GM23338 (cell line): Measurements from ENCODE around the gene SKP2. TPM values are rescaled to one million over a fixed set of nuclear protein-coding genes. Genes with fewer than 3 reads are reported as not detected.

Experiments
- ATAC-seq: fragments of 200-7000 bp; cut with Tn5 transposase; 3 replicates; pipeline ENCODE4 v1.9.1; 2020
- DNase-seq: peaks from one replicate; pipeline ENCODE4 v3.0.0-alpha.2; 2015; ENCODE audit warnings: low spot score
- H2AFZ ChIP-seq: fragments of 200-600 bp; sonication (generic); 2 replicates; pipeline ENCODE4 v1.8.0; 2016; ENCODE audit warnings: antibody characterized with exemption, mild to moderate bottlenecking, moderate library complexity
- H3F3A ChIP-seq: fragments of 200-600 bp; sonication (generic); replicated peaks from 2 replicates; pipeline ENCODE4 v1.8.0; 2017; ENCODE audit warnings: antibody characterized with exemption, mixed run types, low read depth
- H3K27ac ChIP-seq: fragments of 200-600 bp; sonication (generic); 2 replicates; pipeline ENCODE4 v1.6.1; 2016; ENCODE audit warnings: low read depth
- H3K27me3 ChIP-seq: fragments of 200-600 bp; sonication (generic); 2 replicates; pipeline ENCODE4 v1.8.0; 2016; ENCODE audit warnings: mild to moderate bottlenecking, mixed run types, moderate library complexity; ENCODE audit not compliant: insufficient read depth
- H3K36me3 ChIP-seq: fragments of 200-600 bp; sonication (generic); 2 replicates; pipeline ENCODE4 v1.8.0; 2016; ENCODE audit warnings: mild to moderate bottlenecking; ENCODE audit not compliant: insufficient read depth
- H3K4me1 ChIP-seq: fragments of 200-600 bp; sonication (generic); 2 replicates; pipeline ENCODE4 v1.8.0; 2016; ENCODE audit warnings: mild to moderate bottlenecking, moderate library complexity; ENCODE audit not compliant: insufficient read depth
- H3K4me2 ChIP-seq: fragments of 200-600 bp; sonication (generic); 2 replicates; pipeline ENCODE4 v1.7.1; 2017; ENCODE audit warnings: mixed run types
- H3K4me3 ChIP-seq: fragments of 200-600 bp; sonication (generic); 2 replicates; pipeline ENCODE4 v1.6.1; 2016; ENCODE audit warnings: mixed run types
- H3K79me2 ChIP-seq: fragments of 200-600 bp; sonication (generic); replicated peaks from 2 replicates; pipeline ENCODE4 v1.8.0; 2017; ENCODE audit warnings: mild to moderate bottlenecking; ENCODE audit not compliant: insufficient read depth
- H3K9me2 ChIP-seq: fragments of 200-600 bp; sonication (generic); 2 replicates; pipeline ENCODE4 v1.8.0; 2017; ENCODE audit not compliant: insufficient read depth
- H4K20me1 ChIP-seq: fragments of 200-600 bp; sonication (generic); replicated peaks from 2 replicates; pipeline ENCODE4 v1.8.0; 2017; ENCODE audit warnings: mild to moderate bottlenecking; ENCODE audit not compliant: insufficient read depth
- H3K27ac Mint-ChIP-seq: 2 replicates; pipeline ENCODE4 v1.8.0; 2020; ENCODE audit warnings: inconsistent platforms, mild to moderate bottlenecking, moderate library complexity, mixed read lengths
- H3K27me3 Mint-ChIP-seq: 3 replicates; pipeline ENCODE4 v1.8.0; 2022; ENCODE audit warnings: low read depth, mild to moderate bottlenecking, moderate library complexity, mixed read lengths, inconsistent platforms; ENCODE audit not compliant: insufficient read depth, poor library complexity
- H3K36me3 Mint-ChIP-seq: 3 replicates; pipeline ENCODE4 v1.8.0; 2021; ENCODE audit warnings: low read depth, mild to moderate bottlenecking, inconsistent platforms, moderate library complexity, mixed read lengths
- H3K4me1 Mint-ChIP-seq: 3 replicates; pipeline ENCODE4 v1.8.0; 2020; ENCODE audit warnings: mild to moderate bottlenecking, inconsistent platforms, mixed read lengths
- H3K4me3 Mint-ChIP-seq: 3 replicates; pipeline ENCODE4 v1.8.0; 2021; ENCODE audit warnings: moderate library complexity, mild to moderate bottlenecking, inconsistent platforms, mixed read lengths
- H3K9me3 Mint-ChIP-seq: 3 replicates; pipeline ENCODE4 v1.8.0; 2020; ENCODE audit warnings: moderate library complexity, mild to moderate bottlenecking, inconsistent platforms, mixed read lengths
- CREB1 ChIP-seq: fragments of 250-450 bp; sonication (Bioruptor Pico); IDR thresholded peaks from 2 replicates; pipeline ENCODE4 v1.5.0; 2020; ENCODE audit warnings: low read depth, mild to moderate bottlenecking, moderate library complexity
- EZH2 ChIP-seq: fragments of 200-600 bp; sonication (generic); IDR thresholded peaks from one replicate; pipeline ENCODE4 v1.8.0; 2017; ENCODE audit warnings: antibody characterized with exemption, mild to moderate bottlenecking, low read depth; ENCODE audit not compliant: unreplicated experiment
- EZH2phosphoT487 ChIP-seq: fragments of 200-600 bp; sonication (generic); IDR thresholded peaks from one replicate; pipeline ENCODE4 v1.8.1; 2018; ENCODE audit warnings: antibody characterized with exemption; ENCODE audit not compliant: unreplicated experiment
- JUNB ChIP-seq: IDR thresholded peaks from one replicate; pipeline ENCODE4 v1.6.1; 2016; ENCODE audit warnings: antibody characterized with exemption; ENCODE audit not compliant: unreplicated experiment
- NANOG ChIP-seq: IDR thresholded peaks from 2 replicates; pipeline ENCODE4 v1.6.1; 2016; ENCODE audit warnings: antibody characterized with exemption, borderline replicate concordance
- POLR2AphosphoS5 ChIP-seq: IDR thresholded peaks from 2 replicates; pipeline ENCODE4 v1.6.1; 2016; ENCODE audit warnings: antibody characterized with exemption, low read depth
- STAT1 ChIP-seq: IDR thresholded peaks from one replicate; pipeline ENCODE4 v1.6.1; 2016; ENCODE audit warnings: antibody characterized with exemption; ENCODE audit not compliant: unreplicated experiment
- ZNF114 ChIP-seq: fragments of 250-450 bp; sonication (Bioruptor Pico); IDR thresholded peaks from 2 replicates; pipeline ENCODE4 v1.5.0; 2020; ENCODE audit warnings: mild to moderate bottlenecking, moderate library complexity
- ZNF331 ChIP-seq: fragments of 250-450 bp; sonication (Bioruptor Pico); IDR thresholded peaks from 2 replicates; pipeline ENCODE4 v1.5.0; 2020; ENCODE audit warnings: low read depth, mild to moderate bottlenecking, moderate library complexity
- polyA plus RNA-seq: library from polyadenylated mRNA; unstranded; fragments of >200 nt; fragmentation: Nextera tagmentation; extraction: Ambion mirVana; gene quantifications from 2 replicates; pipeline ENCODE4 v1.2.1, GENCODE V29; 2016
- total RNA-seq: library from RNA; depleted of rRNA; stranded (reverse); fragments of >200 nt; shearing (Covaris generic); gene quantifications from 2 replicates; pipeline ENCODE4 v1.2.3, GENCODE V29; 2014
- TF ChIP-seq, protein P1 (sequence below): IDR thresholded peaks from 2 replicates; pipeline ENCODE4 v1.6.1; 2016; ENCODE audit warnings: antibody characterized with exemption
- TF ChIP-seq, protein P2 (sequence below), 2 experiments: fragments of 200-600 bp in 1 of 2; sonication (generic) in 1 of 2; conservative IDR thresholded peaks; 2 replicates each; pipeline versions ENCODE4 v1.5.1 to v1.6.1; 2016 to 2017; ENCODE audit warnings: antibody characterized with exemption in 2 of 2, low read depth in 2 of 2, mild to moderate bottlenecking in 2 of 2, moderate library complexity in 1 of 2
- TF ChIP-seq, protein P3 (sequence below): fragments of 250-450 bp; sonication (Bioruptor Pico); IDR thresholded peaks from 2 replicates; pipeline ENCODE4 v1.5.0; 2020; ENCODE audit warnings: mild to moderate bottlenecking, moderate library complexity
- TF ChIP-seq, protein P4 (sequence below): IDR thresholded peaks from one replicate; pipeline ENCODE4 v1.6.1; 2018; ENCODE audit warnings: antibody characterized with exemption; ENCODE audit not compliant: unreplicated experiment

Gene SKP2
- total and polyA plus RNA-seq, 2 experiments from 2014 or later, result 66.6 to 75.6 TPM

DNA sequence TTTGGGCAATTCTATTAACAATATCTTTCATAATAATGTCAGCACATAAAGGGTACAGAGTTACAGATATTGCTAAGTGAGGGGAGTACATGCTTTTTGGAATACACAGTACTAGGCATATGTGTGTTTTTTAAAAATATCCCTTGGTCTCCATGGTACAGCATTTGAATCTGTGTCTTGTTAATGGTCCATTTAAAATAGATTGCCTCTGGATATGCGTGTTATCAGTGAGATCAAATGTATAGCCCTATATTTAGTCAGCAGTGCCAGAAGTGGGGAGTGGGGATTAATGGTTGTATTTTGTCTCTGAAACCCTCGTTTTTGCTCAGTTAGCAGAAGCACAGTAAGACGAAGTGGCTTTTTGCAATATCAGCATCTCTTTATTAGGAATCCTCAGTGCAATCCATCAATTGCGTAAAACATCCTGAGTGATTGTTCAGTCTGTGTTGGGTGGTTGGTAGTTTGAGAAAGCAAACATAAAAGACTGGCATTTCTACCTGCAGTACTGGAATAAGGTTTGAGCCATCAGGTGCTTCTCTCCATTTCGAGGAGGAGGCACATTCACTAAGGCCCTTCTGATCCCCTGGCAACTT is 19.0 kb downstream of the SKP2 start:
- H3K4me2 ChIP-seq, result no peak overlapping the region
- H3K27me3 Mint-ChIP-seq, result no peaks in the 10 kb centered on the region
- 0 out of 2 replicates have a peak, but pooled peaks cover 3% of the 10 kb centered on the region for H3K79me2 ChIP-seq
- H3K4me3 ChIP-seq, result no peak overlapping the region
- H3K27me3 ChIP-seq, result no peaks in the 10 kb centered on the region
- peaks cover 64% of the 10 kb centered on the region for H3K36me3 ChIP-seq
- H2AFZ ChIP-seq, result no peak overlapping the region
- no peak overlapping the region for H3K4me3 Mint-ChIP-seq
- H3K36me3 Mint-ChIP-seq, result peaks cover 78% of the 10 kb centered on the region
- H3K4me1 Mint-ChIP-seq, result no peaks in the 10 kb centered on the region
- no peaks in the 10 kb centered on the region for H3K9me3 Mint-ChIP-seq
- no peak overlapping the region for H3K27ac ChIP-seq
- H3K4me1 ChIP-seq, result no peaks in the 10 kb centered on the region
- TF ChIP-seq, protein P1, sequence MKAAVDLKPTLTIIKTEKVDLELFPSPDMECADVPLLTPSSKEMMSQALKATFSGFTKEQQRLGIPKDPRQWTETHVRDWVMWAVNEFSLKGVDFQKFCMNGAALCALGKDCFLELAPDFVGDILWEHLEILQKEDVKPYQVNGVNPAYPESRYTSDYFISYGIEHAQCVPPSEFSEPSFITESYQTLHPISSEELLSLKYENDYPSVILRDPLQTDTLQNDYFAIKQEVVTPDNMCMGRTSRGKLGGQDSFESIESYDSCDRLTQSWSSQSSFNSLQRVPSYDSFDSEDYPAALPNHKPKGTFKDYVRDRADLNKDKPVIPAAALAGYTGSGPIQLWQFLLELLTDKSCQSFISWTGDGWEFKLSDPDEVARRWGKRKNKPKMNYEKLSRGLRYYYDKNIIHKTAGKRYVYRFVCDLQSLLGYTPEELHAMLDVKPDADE, result no peak
- TF ChIP-seq CREB1 (CRISPR knock-in tag), result no peak
- TF ChIP-seq ZNF331, result no peak
- TF ChIP-seq NANOG, result no peak
- no peak for TF ChIP-seq JUNB
- TF ChIP-seq POLR2AphosphoS5, result no peak
- no peak for TF ChIP-seq EZH2
- TF ChIP-seq STAT1, result no peak
- TF ChIP-seq, protein P2, sequence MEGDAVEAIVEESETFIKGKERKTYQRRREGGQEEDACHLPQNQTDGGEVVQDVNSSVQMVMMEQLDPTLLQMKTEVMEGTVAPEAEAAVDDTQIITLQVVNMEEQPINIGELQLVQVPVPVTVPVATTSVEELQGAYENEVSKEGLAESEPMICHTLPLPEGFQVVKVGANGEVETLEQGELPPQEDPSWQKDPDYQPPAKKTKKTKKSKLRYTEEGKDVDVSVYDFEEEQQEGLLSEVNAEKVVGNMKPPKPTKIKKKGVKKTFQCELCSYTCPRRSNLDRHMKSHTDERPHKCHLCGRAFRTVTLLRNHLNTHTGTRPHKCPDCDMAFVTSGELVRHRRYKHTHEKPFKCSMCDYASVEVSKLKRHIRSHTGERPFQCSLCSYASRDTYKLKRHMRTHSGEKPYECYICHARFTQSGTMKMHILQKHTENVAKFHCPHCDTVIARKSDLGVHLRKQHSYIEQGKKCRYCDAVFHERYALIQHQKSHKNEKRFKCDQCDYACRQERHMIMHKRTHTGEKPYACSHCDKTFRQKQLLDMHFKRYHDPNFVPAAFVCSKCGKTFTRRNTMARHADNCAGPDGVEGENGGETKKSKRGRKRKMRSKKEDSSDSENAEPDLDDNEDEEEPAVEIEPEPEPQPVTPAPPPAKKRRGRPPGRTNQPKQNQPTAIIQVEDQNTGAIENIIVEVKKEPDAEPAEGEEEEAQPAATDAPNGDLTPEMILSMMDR (conservative IDR thresholded peaks at IDR 0.05; ENCODE audit: low read depth in 2 of 2), result no peak
- TF ChIP-seq, protein P3, sequence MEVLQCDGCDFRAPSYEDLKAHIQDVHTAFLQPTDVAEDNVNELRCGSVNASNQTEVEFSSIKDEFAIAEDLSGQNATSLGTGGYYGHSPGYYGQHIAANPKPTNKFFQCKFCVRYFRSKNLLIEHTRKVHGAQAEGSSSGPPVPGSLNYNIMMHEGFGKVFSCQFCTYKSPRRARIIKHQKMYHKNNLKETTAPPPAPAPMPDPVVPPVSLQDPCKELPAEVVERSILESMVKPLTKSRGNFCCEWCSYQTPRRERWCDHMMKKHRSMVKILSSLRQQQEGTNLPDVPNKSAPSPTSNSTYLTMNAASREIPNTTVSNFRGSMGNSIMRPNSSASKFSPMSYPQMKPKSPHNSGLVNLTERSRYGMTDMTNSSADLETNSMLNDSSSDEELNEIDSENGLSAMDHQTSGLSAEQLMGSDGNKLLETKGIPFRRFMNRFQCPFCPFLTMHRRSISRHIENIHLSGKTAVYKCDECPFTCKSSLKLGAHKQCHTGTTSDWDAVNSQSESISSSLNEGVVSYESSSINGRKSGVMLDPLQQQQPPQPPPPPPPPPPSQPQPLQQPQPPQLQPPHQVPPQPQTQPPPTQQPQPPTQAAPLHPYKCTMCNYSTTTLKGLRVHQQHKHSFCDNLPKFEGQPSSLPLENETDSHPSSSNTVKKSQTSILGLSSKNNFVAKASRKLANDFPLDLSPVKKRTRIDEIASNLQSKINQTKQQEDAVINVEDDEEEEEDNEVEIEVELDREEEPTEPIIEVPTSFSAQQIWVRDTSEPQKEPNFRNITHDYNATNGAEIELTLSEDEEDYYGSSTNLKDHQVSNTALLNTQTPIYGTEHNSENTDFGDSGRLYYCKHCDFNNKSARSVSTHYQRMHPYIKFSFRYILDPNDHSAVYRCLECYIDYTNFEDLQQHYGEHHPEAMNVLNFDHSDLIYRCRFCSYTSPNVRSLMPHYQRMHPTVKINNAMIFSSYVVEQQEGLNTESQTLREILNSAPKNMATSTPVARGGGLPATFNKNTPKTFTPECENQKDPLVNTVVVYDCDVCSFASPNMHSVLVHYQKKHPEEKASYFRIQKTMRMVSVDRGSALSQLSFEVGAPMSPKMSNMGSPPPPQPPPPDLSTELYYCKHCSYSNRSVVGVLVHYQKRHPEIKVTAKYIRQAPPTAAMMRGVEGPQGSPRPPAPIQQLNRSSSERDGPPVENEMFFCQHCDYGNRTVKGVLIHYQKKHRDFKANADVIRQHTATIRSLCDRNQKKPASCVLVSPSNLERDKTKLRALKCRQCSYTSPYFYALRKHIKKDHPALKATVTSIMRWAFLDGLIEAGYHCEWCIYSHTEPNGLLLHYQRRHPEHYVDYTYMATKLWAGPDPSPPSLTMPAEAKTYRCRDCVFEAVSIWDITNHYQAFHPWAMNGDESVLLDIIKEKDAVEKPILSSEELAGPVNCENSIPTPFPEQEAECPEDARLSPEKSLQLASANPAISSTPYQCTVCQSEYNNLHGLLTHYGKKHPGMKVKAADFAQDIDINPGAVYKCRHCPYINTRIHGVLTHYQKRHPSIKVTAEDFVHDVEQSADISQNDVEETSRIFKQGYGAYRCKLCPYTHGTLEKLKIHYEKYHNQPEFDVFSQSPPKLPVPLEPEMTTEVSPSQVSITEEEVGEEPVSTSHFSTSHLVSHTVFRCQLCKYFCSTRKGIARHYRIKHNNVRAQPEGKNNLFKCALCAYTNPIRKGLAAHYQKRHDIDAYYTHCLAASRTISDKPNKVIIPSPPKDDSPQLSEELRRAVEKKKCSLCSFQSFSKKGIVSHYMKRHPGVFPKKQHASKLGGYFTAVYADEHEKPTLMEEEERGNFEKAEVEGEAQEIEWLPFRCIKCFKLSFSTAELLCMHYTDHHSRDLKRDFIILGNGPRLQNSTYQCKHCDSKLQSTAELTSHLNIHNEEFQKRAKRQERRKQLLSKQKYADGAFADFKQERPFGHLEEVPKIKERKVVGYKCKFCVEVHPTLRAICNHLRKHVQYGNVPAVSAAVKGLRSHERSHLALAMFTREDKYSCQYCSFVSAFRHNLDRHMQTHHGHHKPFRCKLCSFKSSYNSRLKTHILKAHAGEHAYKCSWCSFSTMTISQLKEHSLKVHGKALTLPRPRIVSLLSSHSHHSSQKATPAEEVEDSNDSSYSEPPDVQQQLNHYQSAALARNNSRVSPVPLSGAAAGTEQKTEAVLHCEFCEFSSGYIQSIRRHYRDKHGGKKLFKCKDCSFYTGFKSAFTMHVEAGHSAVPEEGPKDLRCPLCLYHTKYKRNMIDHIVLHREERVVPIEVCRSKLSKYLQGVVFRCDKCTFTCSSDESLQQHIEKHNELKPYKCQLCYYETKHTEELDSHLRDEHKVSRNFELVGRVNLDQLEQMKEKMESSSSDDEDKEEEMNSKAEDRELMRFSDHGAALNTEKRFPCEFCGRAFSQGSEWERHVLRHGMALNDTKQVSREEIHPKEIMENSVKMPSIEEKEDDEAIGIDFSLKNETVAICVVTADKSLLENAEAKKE (CRISPR knock-in tag), result no peak
- TF ChIP-seq EZH2phosphoT487, result no peak
- TF ChIP-seq ZNF114, result no peak
- TF ChIP-seq, protein P4, sequence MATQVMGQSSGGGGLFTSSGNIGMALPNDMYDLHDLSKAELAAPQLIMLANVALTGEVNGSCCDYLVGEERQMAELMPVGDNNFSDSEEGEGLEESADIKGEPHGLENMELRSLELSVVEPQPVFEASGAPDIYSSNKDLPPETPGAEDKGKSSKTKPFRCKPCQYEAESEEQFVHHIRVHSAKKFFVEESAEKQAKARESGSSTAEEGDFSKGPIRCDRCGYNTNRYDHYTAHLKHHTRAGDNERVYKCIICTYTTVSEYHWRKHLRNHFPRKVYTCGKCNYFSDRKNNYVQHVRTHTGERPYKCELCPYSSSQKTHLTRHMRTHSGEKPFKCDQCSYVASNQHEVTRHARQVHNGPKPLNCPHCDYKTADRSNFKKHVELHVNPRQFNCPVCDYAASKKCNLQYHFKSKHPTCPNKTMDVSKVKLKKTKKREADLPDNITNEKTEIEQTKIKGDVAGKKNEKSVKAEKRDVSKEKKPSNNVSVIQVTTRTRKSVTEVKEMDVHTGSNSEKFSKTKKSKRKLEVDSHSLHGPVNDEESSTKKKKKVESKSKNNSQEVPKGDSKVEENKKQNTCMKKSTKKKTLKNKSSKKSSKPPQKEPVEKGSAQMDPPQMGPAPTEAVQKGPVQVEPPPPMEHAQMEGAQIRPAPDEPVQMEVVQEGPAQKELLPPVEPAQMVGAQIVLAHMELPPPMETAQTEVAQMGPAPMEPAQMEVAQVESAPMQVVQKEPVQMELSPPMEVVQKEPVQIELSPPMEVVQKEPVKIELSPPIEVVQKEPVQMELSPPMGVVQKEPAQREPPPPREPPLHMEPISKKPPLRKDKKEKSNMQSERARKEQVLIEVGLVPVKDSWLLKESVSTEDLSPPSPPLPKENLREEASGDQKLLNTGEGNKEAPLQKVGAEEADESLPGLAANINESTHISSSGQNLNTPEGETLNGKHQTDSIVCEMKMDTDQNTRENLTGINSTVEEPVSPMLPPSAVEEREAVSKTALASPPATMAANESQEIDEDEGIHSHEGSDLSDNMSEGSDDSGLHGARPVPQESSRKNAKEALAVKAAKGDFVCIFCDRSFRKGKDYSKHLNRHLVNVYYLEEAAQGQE, result no peak
- ATAC-seq (no peak), DNase-seq (no peak)
- no peaks in the 10 kb centered on the region for H3K9me2 ChIP-seq
- H3K27ac Mint-ChIP-seq, result no peak overlapping the region
- H3F3A ChIP-seq, result no peaks in the 10 kb centered on the region
- H4K20me1 ChIP-seq, result peaks cover 13% of the 10 kb centered on the region
